ENCODE results near the gene ADAM10.

The ADAM10 gene

DNA sequence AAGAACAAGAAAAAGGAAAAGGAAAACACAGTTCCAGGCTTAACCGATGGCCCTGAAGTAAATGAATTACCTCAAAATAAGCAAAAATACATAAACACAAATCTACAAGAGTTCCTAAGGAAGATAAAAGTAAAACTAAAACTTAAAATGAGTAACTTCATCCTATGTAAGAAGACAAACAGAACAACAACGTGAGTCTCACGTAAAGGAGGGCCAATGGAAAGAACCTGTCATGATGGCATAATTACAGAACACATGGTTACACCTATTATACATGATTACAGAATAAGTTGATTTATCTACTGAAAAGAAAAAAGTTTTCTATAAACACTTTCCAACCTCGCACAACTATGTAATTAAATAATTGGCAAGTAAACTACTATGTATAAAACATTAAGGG lies 42.1 kb downstream of the ADAM10 start:
- DNase-seq, result no peak

DNA sequence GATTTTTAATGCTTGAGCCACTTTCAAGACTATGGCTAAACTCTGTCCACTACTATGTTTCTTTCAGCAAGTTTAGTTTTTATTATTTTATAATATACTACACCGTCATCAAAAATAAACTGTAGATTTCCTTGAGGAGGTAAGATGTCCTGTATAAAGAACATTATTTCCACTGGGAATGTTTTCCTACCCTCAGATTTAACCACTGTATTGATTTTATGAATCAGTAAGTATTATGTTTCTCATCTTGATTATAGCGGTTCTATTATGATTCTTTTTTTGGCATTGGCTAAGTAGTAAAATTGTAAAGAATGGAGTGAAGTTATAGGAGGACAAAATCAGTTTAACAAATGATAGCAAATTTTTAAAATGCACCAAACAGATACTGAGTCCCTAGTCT lies 44.4 kb downstream of the ADAM10 start:
- DNase-seq, result no peak

DNA sequence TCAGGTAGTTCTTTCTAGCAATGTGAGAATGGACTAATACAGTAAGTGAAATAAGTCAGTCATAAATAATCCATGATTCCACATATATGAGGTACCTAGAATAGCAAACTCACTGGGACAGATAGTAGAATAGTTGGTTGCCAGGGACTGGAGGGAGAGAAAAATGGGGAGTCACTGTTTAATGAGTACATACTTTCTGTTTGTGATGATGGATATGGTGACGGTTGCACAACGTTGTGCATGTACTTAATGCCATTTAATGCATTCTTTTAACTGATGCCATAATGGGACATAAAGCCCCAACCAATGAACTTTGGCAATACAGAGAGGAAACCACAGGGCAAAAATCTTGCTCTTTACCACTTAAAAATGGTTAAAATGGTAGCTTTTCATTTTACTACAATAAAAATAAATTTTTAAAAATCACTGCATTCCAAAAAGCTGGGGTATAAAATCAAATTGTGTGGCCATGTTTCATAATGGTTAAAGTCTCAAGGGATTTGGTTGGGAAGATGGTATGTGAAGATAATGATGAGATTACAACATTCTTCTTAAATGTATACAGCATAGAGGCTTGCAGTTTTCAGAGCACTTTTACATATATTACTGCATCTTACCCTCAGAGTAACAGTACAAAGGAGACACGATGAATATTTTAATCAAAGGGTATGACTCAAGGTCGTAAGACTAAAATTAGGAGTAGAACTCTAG lies 45.2 kb downstream of the ADAM10 start:
- DNase-seq, result no peak

DNA sequence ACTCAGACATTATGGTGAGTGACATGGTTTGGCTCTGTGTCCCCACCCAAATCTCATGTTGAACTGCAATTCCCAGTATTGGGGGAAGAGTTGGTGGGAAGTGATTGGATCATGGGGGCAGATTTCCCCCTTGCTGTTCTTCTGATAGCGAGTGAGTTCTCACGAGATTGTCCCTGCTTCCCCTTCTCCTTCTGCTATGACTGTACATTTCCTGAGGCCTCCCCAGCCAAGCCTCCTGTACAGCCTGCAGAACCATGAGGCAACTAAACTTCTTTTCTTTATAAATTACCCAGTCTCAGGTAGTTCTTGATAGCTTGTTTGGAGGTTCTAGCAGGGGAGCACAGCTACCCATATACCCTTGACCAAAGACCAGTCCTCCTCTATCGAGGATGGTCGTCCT lies 45.9 kb downstream of the ADAM10 start:
- no peak for DNase-seq

DNA sequence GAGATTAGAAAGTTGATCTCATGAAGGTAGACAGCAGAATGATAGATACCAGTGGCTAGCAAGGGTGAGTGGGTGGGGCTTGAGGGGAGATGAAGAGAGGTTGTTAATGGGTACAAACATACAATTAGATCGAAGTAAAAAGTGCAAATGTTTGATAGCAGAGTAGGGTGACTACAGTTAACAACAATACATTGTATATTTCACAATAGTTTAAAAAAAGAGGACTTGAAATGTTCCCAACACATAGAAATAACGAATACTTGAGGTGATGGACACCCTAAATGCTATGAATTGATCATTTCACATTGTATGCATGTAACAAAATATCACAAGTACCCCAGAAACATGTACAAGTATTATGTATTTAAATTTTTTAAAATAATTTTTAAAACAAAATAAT lies 47.3 kb downstream of the ADAM10 start:
- no peak for DNase-seq

DNA sequence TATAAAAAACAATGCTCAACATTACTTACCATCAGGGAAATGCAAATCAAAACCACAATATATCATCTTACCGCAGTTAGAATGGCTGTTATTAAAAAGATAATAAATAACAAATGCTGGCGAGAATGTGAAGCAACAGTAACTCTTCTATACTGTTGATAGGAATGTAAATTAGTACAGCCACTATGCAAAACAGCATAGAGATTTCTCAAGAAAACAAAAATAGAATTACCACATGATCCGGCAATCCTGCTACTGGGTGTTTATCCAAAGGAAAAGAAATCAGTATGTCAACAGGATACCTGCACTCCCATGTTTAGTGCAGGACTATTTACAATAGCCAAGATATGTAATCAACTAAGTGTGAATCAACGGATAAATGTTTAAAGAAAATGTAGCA lies 48.1 kb downstream of the ADAM10 start:
- DNase-seq, result no peak

DNA sequence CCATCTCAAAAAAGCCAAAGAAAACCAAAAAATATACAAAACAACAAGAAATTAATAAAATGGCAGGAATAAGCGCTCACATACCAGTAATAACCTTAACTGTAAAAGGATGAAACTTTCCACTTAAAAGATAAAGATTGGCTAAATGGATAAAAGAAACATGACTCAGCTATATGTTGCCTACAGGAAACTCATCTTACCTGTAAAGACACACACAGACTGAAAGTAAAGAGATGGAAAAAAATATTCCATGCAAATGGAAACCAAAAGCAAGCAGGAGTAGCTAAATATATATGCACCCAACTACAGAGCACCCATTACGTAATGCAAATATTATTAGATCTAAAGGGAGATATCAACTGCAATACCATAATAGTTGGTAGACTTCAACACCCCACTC lies 49.7 kb downstream of the ADAM10 start:
- no peak for DNase-seq

DNA sequence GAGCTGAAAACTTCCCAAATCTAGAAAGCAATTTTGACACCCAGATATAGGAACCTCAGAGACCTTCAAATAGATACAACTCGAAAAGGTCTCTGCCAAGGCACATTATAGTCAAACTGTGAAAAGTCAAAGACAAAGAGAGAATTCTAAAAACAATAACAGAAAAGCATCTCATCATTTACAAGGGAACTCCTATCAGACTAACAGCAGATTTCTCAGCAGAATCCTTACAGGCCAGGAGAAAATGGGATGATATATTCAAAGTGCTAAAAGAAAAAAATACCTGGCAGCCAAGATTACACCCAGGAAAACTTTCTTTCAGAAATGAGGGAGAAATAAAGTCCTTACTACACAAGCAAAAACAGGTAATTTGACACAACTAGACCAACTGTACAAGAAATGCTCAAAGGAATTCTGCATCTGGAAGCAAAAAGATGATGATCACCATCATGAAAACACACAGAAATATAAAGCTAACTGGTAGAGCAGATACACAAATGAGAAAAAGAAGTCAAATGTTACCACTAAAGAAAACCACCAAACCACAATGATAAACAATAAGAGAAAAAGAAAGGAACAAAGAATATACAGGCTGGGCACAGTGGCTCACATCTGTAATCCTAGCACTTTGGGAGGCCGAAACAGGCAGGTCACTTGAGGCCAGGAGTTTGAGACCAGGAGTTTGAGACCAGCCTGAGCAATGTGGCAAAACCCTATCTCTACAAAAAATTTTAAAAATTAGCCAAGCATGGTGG lies 50.4 kb downstream of the ADAM10 start:
- no peak for DNase-seq

DNA sequence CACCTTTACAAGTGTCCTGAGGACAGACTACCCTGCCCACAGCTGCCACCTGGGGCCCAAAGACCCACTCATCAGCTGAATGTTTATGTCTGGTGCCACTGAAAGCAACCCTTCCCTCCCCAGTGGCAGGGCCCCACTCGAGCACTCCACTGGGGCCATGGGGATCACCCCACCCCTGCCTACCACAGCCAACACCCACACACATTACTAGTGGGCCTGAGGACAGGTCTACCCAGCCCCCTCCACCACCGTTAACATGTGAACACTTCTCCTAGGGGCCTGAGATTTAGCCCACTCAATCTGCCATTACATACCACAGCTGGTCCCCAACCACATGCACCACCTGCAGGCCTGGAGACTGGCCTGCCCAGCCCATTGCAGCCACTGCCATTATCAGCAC lies 52.3 kb downstream of the ADAM10 start:
- no peak for DNase-seq

DNA sequence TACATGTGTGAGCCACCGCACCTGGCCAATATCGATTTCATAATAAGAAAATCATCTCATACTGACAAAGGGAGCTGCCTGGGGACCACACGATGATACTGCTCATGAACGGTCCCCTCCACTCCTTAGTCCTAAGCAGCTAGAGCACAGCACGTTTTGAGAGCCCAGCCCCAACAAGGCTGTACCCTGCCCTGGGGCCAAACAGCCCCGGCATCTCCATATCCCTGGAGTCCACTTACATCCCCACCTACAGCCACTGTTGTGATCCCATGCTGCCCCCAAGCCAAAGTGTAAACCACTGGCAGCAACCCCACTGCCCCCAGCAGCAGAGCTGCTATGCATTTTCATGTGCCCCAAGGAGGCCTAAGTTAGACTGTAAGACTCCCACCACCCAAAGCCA lies 52.8 kb downstream of the ADAM10 start:
- no peak for DNase-seq

DNA sequence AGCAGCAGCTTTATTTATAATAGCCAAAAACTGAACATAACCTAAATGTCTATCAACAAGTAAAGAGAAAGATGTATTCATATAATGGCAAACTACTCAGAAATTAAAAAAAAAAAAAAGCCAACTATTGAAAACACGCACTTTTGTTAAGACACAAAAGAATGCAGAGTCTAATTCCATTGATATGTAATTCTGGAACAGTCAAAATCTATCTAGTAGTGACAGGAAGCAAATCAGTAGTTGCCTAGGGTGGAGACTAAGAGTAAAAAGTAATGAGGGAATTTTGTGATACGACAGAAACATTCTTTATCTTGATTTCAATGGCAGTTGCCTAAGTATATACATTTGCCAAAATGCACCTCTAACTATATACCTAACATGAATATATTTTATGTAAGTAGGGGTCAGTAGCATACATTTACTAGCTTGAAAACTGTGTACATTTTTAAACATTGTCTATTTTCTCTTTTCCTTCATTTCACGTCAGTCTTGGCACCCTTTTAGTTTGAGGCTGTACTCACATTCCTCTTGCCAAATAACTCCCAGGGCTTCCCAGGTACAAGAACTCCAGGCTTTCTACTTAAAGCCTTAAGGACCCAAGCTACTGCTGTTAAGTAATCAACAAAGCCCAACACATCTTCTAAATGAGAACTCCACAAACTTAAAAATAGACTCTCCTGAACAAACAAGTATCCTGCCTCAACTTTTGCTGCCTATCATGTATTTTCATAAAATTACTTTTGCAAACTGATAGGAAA lies 54.7 kb downstream of the ADAM10 start:
- no peak for DNase-seq

DNA sequence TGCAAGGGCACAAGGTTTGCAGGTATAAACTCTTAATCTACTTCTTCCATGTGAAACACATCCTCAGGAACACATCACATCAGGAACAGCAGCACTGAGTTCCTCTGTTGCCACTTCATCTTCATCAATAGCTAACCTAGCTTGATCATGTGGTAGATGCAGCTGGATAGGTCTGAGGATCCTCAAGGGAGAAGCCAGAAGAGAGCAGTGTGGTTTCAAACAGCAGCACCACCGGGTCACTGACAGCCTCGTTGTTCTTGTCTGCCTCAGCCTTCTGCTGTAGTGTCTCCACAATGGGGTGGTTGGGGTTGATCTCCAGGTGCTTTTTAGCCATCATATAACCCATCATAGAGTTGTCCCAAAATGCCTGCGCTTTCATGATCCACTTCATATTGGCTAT lies 58.8 kb downstream of the ADAM10 start:
- no peak for DNase-seq

DNA sequence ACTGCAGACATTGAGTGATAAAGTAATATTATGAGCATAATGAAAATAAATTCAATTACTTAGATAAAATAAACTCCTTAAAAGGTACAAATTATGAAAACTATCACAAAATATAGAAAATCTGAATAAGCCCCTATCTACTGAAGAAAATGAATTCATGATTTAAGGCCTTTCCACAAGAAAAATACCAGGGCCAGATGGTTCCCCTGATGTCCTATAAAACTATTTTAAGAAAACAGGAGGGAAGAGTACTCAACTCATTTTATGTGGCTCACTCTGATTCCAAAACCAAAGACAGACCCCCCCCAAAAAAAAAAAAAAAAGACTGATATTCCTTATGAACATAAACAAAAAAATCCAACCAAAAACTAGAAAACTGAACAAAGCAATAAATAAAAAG lies 59.9 kb downstream of the ADAM10 start:
- no peak for DNase-seq

DNA sequence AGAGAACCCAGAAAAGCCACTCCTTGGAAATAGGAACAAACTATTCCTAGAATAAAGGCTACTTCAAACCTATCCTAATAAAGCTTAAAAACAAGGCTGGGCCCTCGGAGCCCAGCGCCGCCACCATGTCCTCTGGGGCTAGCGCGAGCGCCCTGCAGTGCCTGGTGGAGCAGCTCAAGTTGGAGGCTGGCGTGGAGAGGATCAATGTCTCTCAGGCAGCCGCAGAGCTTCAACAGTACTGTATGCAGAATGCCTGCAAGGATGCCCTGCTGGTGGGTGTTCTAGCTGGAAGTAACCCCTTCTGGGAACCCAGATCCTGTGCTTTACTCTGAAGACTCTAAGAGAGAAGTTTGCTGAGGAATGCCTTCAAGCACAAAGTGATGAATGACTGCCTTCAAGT lies 63.2 kb downstream of the ADAM10 start:
- DNase-seq, result no peak

DNA sequence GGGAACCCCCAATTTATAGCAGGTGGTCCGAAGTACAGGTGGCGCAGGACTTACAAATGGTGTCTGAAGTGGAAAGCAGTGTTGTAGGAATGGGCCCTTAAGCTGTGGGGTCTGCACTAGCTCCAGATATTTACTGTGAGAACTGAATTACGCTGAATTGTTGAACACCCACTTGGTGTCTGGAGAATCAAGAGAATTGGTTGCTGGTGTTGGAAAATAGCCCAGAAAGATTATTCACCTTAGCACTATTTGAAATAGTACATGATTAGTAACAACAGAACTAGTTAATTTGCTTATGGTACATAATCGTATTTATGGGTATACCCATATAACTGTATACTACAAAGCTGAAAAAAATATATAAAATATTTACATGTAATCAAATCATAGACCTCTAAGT lies 64.8 kb downstream of the ADAM10 start:
- no peak for DNase-seq

DNA sequence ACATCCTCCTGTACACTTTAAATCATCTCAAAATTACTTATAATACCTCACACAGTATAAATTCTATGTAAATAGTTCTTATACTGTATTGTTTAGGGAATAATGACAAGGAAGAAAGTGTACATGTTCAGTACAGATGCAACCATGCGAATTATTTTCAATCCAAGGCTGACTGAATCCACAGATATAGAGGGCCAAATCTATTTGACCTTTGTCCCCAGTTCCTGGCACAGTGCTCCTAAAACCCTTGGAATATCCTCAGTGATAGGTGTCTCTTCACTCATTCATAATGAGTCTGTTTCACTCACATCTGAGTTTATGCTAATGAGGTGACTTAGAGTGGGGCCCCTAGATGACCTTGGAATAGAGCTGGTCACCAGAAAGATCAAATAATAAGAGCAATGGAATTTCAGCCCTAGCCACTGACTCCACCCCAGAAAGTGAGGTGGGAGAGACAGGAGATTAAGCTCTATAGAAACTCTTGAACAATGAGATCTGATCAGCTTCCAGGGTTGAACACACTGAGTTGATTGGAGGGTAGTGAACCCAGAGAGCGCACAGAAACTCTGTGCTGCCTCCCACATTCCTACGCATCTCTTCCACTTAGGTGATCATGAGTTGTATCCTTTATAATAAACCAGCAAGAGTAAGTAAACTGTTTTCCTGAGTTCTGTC lies 65.3 kb downstream of the ADAM10 start:
- DNase-seq, result no peak

DNA sequence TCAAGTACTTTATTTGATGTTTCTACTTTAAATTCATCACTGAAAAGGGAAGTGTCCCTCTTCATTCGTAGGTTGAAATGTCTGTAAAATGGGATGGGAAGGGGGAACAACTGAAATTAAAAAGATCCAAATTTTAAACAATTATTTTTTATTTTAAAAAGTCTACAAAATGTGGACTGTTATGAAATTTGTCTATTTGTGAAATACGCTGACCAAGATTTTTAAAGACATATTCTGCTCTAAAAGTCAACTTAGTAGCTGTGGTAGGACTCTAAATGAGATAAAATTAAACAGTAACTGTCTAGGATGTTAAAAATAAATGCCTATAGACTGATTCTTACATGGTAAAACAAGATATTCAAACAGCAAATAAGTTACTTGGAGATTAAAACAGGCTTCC lies 67.3 kb downstream of the ADAM10 start:
- DNase-seq, result no peak

DNA sequence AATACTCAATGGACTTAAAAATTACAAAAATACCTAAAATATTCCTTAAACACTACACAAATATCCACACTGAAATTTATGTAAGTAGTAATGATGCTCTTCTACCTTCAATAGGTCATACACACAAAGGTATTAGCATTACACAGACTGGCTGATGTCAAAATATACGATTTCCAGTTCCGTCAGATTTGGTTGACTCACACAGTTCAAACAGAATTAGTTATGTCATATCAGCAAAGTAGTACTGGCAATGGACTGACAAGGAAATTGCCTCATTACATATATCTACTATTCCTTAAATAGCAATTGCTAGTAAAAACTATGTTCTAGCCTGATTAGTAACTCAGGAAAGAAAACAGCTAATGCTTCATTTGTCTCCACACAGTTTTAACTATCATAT lies 70.8 kb downstream of the ADAM10 start:
- no peak for DNase-seq

DNA sequence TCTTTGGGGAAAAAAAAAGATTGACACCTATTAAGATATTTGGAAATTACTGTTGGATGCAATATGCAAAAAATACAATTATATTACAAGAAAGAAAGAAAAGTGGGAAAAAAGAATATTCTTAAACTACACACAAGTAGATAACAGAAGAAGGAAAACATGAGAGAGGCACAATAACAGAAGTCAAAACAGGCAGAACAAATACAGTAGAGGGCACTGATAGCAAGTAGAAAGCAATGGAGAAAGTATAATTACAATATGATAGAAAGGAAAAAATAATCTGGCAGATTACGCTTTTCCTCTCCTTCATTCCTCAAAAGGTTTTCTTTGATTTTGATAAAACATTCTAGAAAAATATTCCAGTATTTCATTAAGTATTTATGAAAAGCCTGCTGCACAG lies 72.1 kb downstream of the ADAM10 start:
- DNase-seq, result no peak

DNA sequence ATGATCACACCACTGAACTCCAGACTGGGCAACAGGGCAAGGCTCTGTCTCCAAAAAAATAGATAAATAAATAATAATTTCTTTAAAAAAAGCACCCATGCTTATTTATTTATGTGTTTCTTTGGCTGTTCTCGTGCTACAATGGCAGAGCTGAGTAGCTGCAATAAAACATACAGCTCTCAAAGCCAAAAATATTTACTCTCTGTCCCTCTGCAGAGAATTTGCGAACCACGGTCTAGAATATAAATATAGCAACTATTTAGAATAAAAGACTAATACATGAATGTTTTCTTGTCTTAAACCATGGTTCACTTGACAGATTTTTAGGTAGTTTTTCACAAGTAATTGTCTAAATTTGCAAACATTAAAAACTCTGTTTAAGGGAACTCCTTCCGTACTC lies 72.7 kb downstream of the ADAM10 start:
- DNase-seq, result no peak

DNA sequence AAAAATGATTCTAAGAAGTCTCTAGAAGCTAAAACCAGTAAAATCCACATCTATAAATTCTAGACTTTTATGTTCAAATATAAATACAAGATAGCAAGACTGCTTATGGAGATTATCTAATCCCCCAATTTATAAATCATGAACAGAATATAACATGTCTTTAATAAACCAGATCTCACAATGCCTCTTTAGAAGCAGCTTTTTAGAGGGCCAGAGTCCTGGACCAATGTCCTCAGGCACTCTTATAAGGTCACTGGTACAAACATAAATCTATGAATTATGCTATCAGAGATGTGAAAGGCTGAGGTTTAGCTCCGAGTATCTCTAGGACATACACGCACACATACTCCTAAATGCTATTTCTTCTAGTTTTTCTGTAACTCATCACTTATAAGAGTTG lies 78.3 kb downstream of the ADAM10 start:
- no peak for DNase-seq

DNA sequence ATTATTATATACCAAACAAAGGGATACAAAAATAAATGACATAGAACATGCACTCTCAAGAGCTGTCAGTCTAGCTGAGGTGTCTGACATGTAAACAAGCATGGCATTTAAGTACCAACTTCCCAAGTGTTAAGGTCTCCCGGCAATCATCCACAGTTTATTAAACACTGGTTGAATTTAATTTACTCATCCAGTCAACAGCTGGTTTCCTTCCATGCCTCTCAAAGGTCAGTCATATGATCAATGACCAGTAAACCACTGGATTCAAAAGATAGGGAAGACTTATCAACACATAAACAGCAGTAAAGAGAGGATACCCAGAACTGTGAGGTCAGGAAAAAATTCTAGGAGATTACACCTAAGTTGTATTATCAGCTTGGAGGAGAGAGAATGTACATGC lies 80.4 kb downstream of the ADAM10 start:
- no peak for DNase-seq

DNA sequence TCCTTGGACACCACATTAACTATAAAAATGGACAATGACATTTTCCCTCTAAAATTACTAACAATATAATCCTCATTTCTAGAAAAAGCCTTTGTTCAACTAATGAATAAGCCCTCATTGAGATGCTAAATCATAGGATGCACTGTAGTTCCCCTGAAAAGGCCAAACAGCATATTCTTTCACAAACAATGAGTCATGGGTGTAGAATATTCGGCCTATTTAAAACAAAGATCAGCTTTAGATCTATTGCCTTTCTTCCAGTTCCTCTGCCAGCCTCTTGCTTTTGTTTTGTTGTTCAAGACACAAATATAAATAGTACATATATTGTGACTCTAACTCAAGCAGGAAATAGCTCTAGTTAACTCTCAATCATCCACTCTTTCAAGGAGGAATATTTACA lies 82.5 kb downstream of the ADAM10 start:
- no peak for DNase-seq

DNA sequence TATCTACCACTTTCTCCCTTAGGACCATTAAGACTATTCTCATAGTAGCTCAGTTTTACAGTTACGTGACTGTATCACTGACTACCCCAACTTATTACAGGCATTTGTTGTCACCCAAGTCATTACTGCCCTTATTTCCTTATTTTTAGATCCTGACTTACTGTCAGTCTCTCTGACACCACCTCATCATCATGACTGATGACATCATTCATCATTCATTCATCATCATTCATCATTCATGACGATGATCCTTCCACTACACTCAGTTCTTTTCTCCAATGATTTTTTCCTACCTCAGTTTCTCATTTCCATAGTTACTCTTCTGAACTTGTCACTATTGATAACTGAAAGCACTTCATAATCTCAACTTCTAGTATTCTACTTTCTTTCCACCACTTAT lies 83.8 kb downstream of the ADAM10 start:
- DNase-seq, result no peak

Data from NCI-H1930 (cell line).